H1 (cell line): ENCODE measurements around the gene TUBGCP2. TPM values are rescaled to one million over a fixed set of nuclear protein-coding genes. Genes with fewer than 3 reads are reported as not detected.

ENCODE experiments used
- CHD1 ChIP-seq: IDR thresholded peaks from 2 replicates; pipeline ENCODE4 v1.6.1; 2012; ENCODE audit warnings: low read depth, low read length, improper control_type of control experiment
- EP300 ChIP-seq, 2 experiments: IDR thresholded peaks; 1 replicate in 1 of 2; 2 replicates in 1 of 2; pipeline ENCODE4 v1.6.1; 2011 to 2012; ENCODE audit warnings: low read depth in 2 of 2, low read length in 2 of 2, mild to moderate bottlenecking in 2 of 2, borderline replicate concordance in 1 of 2, inconsistent platforms in 1 of 2, moderate library complexity in 1 of 2
- FOSL1 ChIP-seq: IDR thresholded peaks from 2 replicates; pipeline ENCODE4 v1.6.1; 2011; ENCODE audit warnings: mild to moderate bottlenecking, low read depth, low read length, moderate library complexity; ENCODE audit not compliant: insufficient read depth
- GABPA ChIP-seq: IDR thresholded peaks from 2 replicates; pipeline ENCODE4 v1.6.1; 2011; ENCODE audit warnings: mild to moderate bottlenecking, low read length, moderate library complexity, borderline replicate concordance; ENCODE audit not compliant: insufficient read depth
- HDAC2 ChIP-seq, 2 experiments: fragments of 300-600 bp in 1 of 2; sonication (generic) in 1 of 2; IDR thresholded peaks; 2 replicates each; pipeline ENCODE4 v1.6.1; 2011 to 2012; ENCODE audit warnings: low read depth in 2 of 2, low read length in 2 of 2, mild to moderate bottlenecking in 2 of 2, moderate library complexity in 2 of 2, borderline replicate concordance in 1 of 2, inconsistent platforms in 1 of 2
- KDM5A ChIP-seq: fragments of 200-600 bp; IDR thresholded peaks from 2 replicates; pipeline ENCODE4 v1.7.1; 2012; ENCODE audit warnings: mild to moderate bottlenecking, low read length, inconsistent platforms, mixed read lengths
- MAX ChIP-seq: IDR thresholded peaks from 2 replicates; pipeline ENCODE4 v1.6.1; 2012; ENCODE audit warnings: inconsistent platforms
- PHF8 ChIP-seq: fragments of 200-600 bp; sonication (generic); conservative IDR thresholded peaks from 2 replicates; pipeline ENCODE4 v1.7.1; 2012; ENCODE audit warnings: low read depth, mild to moderate bottlenecking, inconsistent platforms, low read length, moderate library complexity
- POLR2A ChIP-seq, 2 experiments: IDR thresholded peaks; 1 replicate in 1 of 2; 2 replicates in 1 of 2; pipeline ENCODE4 v1.6.1; 2011; ENCODE audit warnings: low read depth in 2 of 2, low read length in 2 of 2, mild to moderate bottlenecking in 2 of 2; ENCODE audit errors: control extremely low read depth in 1 of 2
- POU5F1 ChIP-seq: IDR thresholded peaks from 2 replicates; pipeline ENCODE4 v1.6.1; 2011; ENCODE audit warnings: low read depth, mild to moderate bottlenecking, low read length, moderate library complexity
- SP1 ChIP-seq: IDR thresholded peaks from 2 replicates; pipeline ENCODE4 v1.6.1; 2011; ENCODE audit warnings: low read depth, low read length
- SRF ChIP-seq: IDR thresholded peaks from 2 replicates; pipeline ENCODE4 v1.6.1; 2011; ENCODE audit warnings: mild to moderate bottlenecking, low read depth, low read length, moderate library complexity
- YY1 ChIP-seq: IDR thresholded peaks from 2 replicates; pipeline ENCODE4 v1.6.1; 2011; ENCODE audit warnings: low read depth, mild to moderate bottlenecking, low read length
- polyA plus RNA-seq, 7 experiments: library from polyadenylated mRNA; depleted of rRNA in 3 of 7; stranded (reverse) in 5 of 7; unstranded in 2 of 7; fragments of >200 nt in 5 of 7; fragments of 200-250 nt in 2 of 7; gene quantifications; 1 replicate in 5 of 7; 2 replicates in 1 of 7; 4 replicates in 1 of 7; pipeline versions ENCODE4 v1.2.1 to v1.2.3, GENCODE V29; 2011 to 2013; ENCODE audit warnings: missing spikeins in 2 of 7, mixed read lengths in 2 of 7
- total RNA-seq: library from RNA; stranded (reverse); fragmentation: NEBNext Ultra II Directional; extraction: Animal tissue kit (Norgen Biotek cat#: 25700); gene quantifications from 2 replicates; pipeline ENCODE4 v1.2.1, GENCODE V29; 2021

The TUBGCP2 gene
- total and polyA plus RNA-seq, 2 of the 8 experiments (the other 6 are each of a cell fraction or from before 2014, with no cell fraction given): 34.9 to 51.9 TPM

GRCh38 chr10:133308421-133309099, at the start of gene TUBGCP2, which contains the start of gene ZNF511 (continued):
- TF ChIP-seq GABPA: peak; percentile 89
- TF ChIP-seq HDAC2 (IDR thresholded peaks at IDR 0.05; ENCODE audit: borderline replicate concordance in 1 of 2, low read depth in 2 of 2, low read length in 2 of 2): no peak
- peak in 1 of 2 experiments; percentile 40; a peak in 1 of 3 replicates for TF ChIP-seq EP300 (IDR thresholded peaks at IDR 0.05; ENCODE audit: borderline replicate concordance in 1 of 2, low read depth in 2 of 2, low read length in 2 of 2)
- TF ChIP-seq SRF: no peak
- TF ChIP-seq KDM5A: no peak
- TF ChIP-seq PHF8: peak; percentile 94
- no peak for TF ChIP-seq YY1
- TF ChIP-seq POU5F1: no peak
- TF ChIP-seq SP1: no peak
- 0 out of 2 replicates have a peak, but pooled peaks have one; percentile 9 for TF ChIP-seq MAX
- no peak for TF ChIP-seq FOSL1
- TF ChIP-seq CHD1: no peak
- TF ChIP-seq POLR2A (IDR thresholded peaks at IDR 0.05; ENCODE audit: control extremely low read depth in 1 of 2, low read depth in 2 of 2, low read length in 2 of 2): peak; percentile 74 to 85
